Tibial nerve (tissue), 3 donors: ENCODE data around the gene UNC50.

Source experiments
- CTCF ChIP-seq, 5 experiments: fragments of 200-600 bp in 3 of 5; fragments of 450-650 bp in 2 of 5; sonication (generic) in 3 of 5; IDR thresholded peaks; one replicate each; pipeline ENCODE4 v1.5.1; 2016 to 2019; ENCODE audit warnings: antibody characterized with exemption in 5 of 5, mild to moderate bottlenecking in 3 of 5, moderate library complexity in 2 of 5
- POLR2A ChIP-seq, 2 donors: fragments of 450-650 bp; IDR thresholded peaks; one replicate each; pipeline ENCODE4 v1.6.1; 2017; ENCODE audit warnings: antibody characterized with exemption in 2 of 2, mild to moderate bottlenecking in 2 of 2, moderate library complexity in 2 of 2

- TF ChIP-seq POLR2A (IDR thresholded peaks at IDR 0.05) (no peak), CTCF (IDR thresholded peaks at IDR 0.05) (no peak)
These were observed 25.1 kb upstream of the UNC50 start for GRCh38 chr2:98583276-98583675.
